ENCODE results near the gene CAV1.

Gene CAV1

GRCh38 chr7:116532102-116532688 is 7.4 kb downstream of the CAV1 start:
- DNase-seq: no peak

GRCh38 chr7:116534790-116535189 is 10.0 kb downstream of the CAV1 start:
- no peak for DNase-seq

GRCh38 chr7:116535416-116535815 is 10.6 kb downstream of the CAV1 start:
- DNase-seq: no peak

GRCh38 chr7:116538138-116538537 is 13.3 kb downstream of the CAV1 start:
- DNase-seq: no peak

- no peak for DNase-seq
Measured at GRCh38 chr7:116539879-116540278, 15.0 kb downstream of the CAV1 start.

GRCh38 chr7:116540743-116541142 is 15.9 kb downstream of the CAV1 start:
- no peak for DNase-seq

- no peak for DNase-seq
Measured at GRCh38 chr7:116541951-116542350, 17.1 kb downstream of the CAV1 start.

GRCh38 chr7:116542618-116543017 is 17.8 kb downstream of the CAV1 start:
- DNase-seq: no peak

- no peak for DNase-seq
Measured at GRCh38 chr7:116543664-116544063, 18.8 kb downstream of the CAV1 start.

GRCh38 chr7:116544487-116544886 is 19.7 kb downstream of the CAV1 start:
- DNase-seq: no peak

- no peak for DNase-seq
Measured at GRCh38 chr7:116545411-116545993, 20.7 kb downstream of the CAV1 start.

GRCh38 chr7:116546054-116546453 is 21.2 kb downstream of the CAV1 start:
- DNase-seq: no peak

GRCh38 chr7:116546916-116547315 is 22.1 kb downstream of the CAV1 start:
- DNase-seq: no peak

GRCh38 chr7:116547347-116547746 is 22.5 kb downstream of the CAV1 start:
- DNase-seq: no peak

- DNase-seq: no peak
Measured at GRCh38 chr7:116548506-116548905, 23.7 kb downstream of the CAV1 start.

- DNase-seq: no peak
Measured at GRCh38 chr7:116549370-116549769, 24.5 kb downstream of the CAV1 start.

- DNase-seq: no peak
Measured at GRCh38 chr7:116551692-116552091, 26.9 kb downstream of the CAV1 start.

GRCh38 chr7:116552602-116553001 is 27.8 kb downstream of the CAV1 start:
- DNase-seq: no peak

GRCh38 chr7:116553168-116553964 is 28.5 kb downstream of the CAV1 start:
- DNase-seq: no peak

- DNase-seq: no peak
Measured at GRCh38 chr7:116554436-116554835, 29.6 kb downstream of the CAV1 start.

GRCh38 chr7:116554911-116555310 is 30.1 kb downstream of the CAV1 start:
- DNase-seq: no peak

- no peak for DNase-seq
Measured at GRCh38 chr7:116557066-116557585, 32.3 kb downstream of the CAV1 start.

GRCh38 chr7:116557901-116558300 is 33.1 kb downstream of the CAV1 start:
- no peak for DNase-seq

Data from hematopoietic multipotent progenitor cell treated with erythropoietin and hydrocortisone succinate and interleukin-3 and kit ligand, for 6 days (in vitro differentiated cells).